Liver (tissue), 9 donors: ENCODE data around the gene RTN4R. TPM values are rescaled to one million over a fixed set of nuclear protein-coding genes. Genes with fewer than 3 reads are reported as not detected.

ENCODE experiments used
- DNase-seq: peaks from one replicate; pipeline ENCODE4 v3.0.0-alpha.2; 2017; ENCODE audit warnings: low spot score
- H3K27ac ChIP-seq, 2 donors: one replicate each; pipeline ENCODE4 v1.7.0; 2013; ENCODE audit warnings: inconsistent platforms in 2 of 2, low read length in 2 of 2, control low read depth in 1 of 2, low read depth in 1 of 2, mild to moderate bottlenecking in 1 of 2
- H3K27me3 ChIP-seq, 4 donors: one replicate each; pipeline versions ENCODE4 v1.6.1 to v1.7.0; 2013; ENCODE audit warnings: low read length in 3 of 4, inconsistent platforms in 1 of 4, mild to moderate bottlenecking in 1 of 4, moderate library complexity in 1 of 4; ENCODE audit not compliant: control insufficient read depth in 4 of 4, insufficient read depth in 4 of 4
- H3K36me3 ChIP-seq, 4 donors: one replicate each; pipeline versions ENCODE4 v1.6.1 to v1.7.0; 2013; ENCODE audit warnings: low read length in 3 of 4, mild to moderate bottlenecking in 3 of 4, low read depth in 1 of 4, moderate library complexity in 1 of 4; ENCODE audit not compliant: control insufficient read depth in 4 of 4, insufficient read depth in 3 of 4
- H3K4me1 ChIP-seq, 4 donors: one replicate each; pipeline versions ENCODE4 v1.6.1 to v1.7.0; 2013; ENCODE audit warnings: low read length in 3 of 4, mild to moderate bottlenecking in 3 of 4, moderate library complexity in 1 of 4; ENCODE audit not compliant: control insufficient read depth in 4 of 4, insufficient read depth in 4 of 4
- H3K4me3 ChIP-seq, 3 donors: one replicate each; pipeline versions ENCODE4 v1.6.1 to v1.7.0; 2013; ENCODE audit warnings: low read length in 3 of 3, control low read depth in 1 of 3, low read depth in 1 of 3, mild to moderate bottlenecking in 1 of 3
- H3K9ac ChIP-seq, 2 donors: one replicate each; pipeline ENCODE4 v1.7.0; 2013; ENCODE audit warnings: low read length in 2 of 2, mild to moderate bottlenecking in 2 of 2, moderate library complexity in 2 of 2, control low read depth in 1 of 2, low read depth in 1 of 2
- H3K9me3 ChIP-seq, 4 donors: one replicate each; pipeline versions ENCODE4 v1.6.1 to v1.7.0; 2013; ENCODE audit warnings: low read length in 3 of 4; ENCODE audit not compliant: control insufficient read depth in 4 of 4
- CTCF ChIP-seq: fragments of 150-350 bp; IDR thresholded peaks from 2 replicates; pipeline ENCODE4 v1.5.1; 2017; ENCODE audit warnings: improper control_type of control experiment, low read depth, low read length; ENCODE audit not compliant: missing input control
- FOXA1 ChIP-seq: IDR thresholded peaks from 2 replicates; pipeline ENCODE4 v1.6.1; 2016; ENCODE audit warnings: antibody characterized with exemption
- FOXA2 ChIP-seq: IDR thresholded peaks from 2 replicates; pipeline ENCODE4 v1.6.1; 2016; ENCODE audit warnings: antibody characterized with exemption
- GABPA ChIP-seq, 2 donors: IDR thresholded peaks in 1 of 2; conservative IDR thresholded peaks in 1 of 2; 2 replicates each; pipeline ENCODE4 v1.6.1; 2016; ENCODE audit warnings: antibody characterized with exemption in 2 of 2, mild to moderate bottlenecking in 1 of 2, moderate library complexity in 1 of 2
- HNF4A ChIP-seq, 2 donors: conservative IDR thresholded peaks; 2 replicates each; pipeline ENCODE4 v1.6.1; 2016; ENCODE audit warnings: antibody characterized with exemption in 2 of 2, mild to moderate bottlenecking in 2 of 2
- HNF4G ChIP-seq: IDR thresholded peaks from 2 replicates; pipeline ENCODE4 v1.6.1; 2016; ENCODE audit warnings: antibody characterized with exemption
- JUND ChIP-seq, 2 donors: IDR thresholded peaks; 2 replicates each; pipeline ENCODE4 v1.6.1; 2016; ENCODE audit warnings: antibody characterized with exemption in 2 of 2
- MAX ChIP-seq: IDR thresholded peaks from 2 replicates; pipeline ENCODE4 v1.6.1; 2016; ENCODE audit warnings: antibody characterized with exemption
- NR2F2 ChIP-seq: IDR thresholded peaks from 2 replicates; pipeline ENCODE4 v1.6.1; 2016; ENCODE audit warnings: antibody characterized with exemption
- RAD21 ChIP-seq, 2 donors: IDR thresholded peaks; 2 replicates each; pipeline ENCODE4 v1.6.1; 2016; ENCODE audit warnings: antibody characterized with exemption in 2 of 2, mild to moderate bottlenecking in 2 of 2
- RXRA ChIP-seq, 2 donors: IDR thresholded peaks; 2 replicates each; pipeline ENCODE4 v1.6.1; 2017 to 2018; ENCODE audit warnings: antibody characterized with exemption in 2 of 2, mild to moderate bottlenecking in 1 of 2
- SP1 ChIP-seq: IDR thresholded peaks from 2 replicates; pipeline ENCODE4 v1.6.1; 2018; ENCODE audit warnings: antibody characterized with exemption, mild to moderate bottlenecking
- TAF1 ChIP-seq: conservative IDR thresholded peaks from 2 replicates; pipeline ENCODE4 v1.6.1; 2016; ENCODE audit warnings: antibody characterized with exemption, mild to moderate bottlenecking
- YY1 ChIP-seq: IDR thresholded peaks from 2 replicates; pipeline ENCODE4 v1.6.1; 2016; ENCODE audit warnings: antibody characterized with exemption, mild to moderate bottlenecking
- WGBS: extraction: QIAGEN DNeasy Blood & Tissue Kit; methylation state at CpG from one replicate; pipeline ENCODE4 v1.1.7; 2013; 5-methylcytosine and 5-hydroxymethylcytosine counted together
- polyA plus RNA-seq, 2 donors: library from polyadenylated mRNA; stranded (reverse) in 1 of 2; unstranded in 1 of 2; fragments of 200-250 nt in 1 of 2; fragments of >200 nt in 1 of 2; fragmentation: Nextera tagmentation in 1 of 2; extraction: Ambion mirVana in 1 of 2; gene quantifications; one replicate each; pipeline versions ENCODE4 v1.2.1 to v1.2.3, GENCODE V29; 2013 to 2015
- total RNA-seq, 2 donors: library from RNA; depleted of rRNA; stranded (reverse); fragments of >200 nt; gene quantifications; one replicate each; pipeline ENCODE4 v1.2.3, GENCODE V29; 2014
- TF ChIP-seq, protein P1 (sequence below): IDR thresholded peaks from 2 replicates; pipeline ENCODE4 v1.6.1; 2016; ENCODE audit warnings: antibody characterized with exemption, mild to moderate bottlenecking
- TF ChIP-seq, protein P2 (sequence below): IDR thresholded peaks from 2 replicates; pipeline ENCODE4 v1.6.1; 2016; ENCODE audit warnings: antibody characterized with exemption
- TF ChIP-seq, protein P3 (sequence below): IDR thresholded peaks from 2 replicates; pipeline ENCODE4 v1.6.1; 2016; ENCODE audit warnings: antibody characterized with exemption
- donor health status: healthy.
- donor health status: healthy.
- donor health status: healthy.
- donor health status: healthy.
- donor health status: healthy.

RTN4R gene
- total and polyA plus RNA-seq, 4 donors = 0.33 to 10.4 (median 1.1) TPM

GRCh38 chr22:20226077-20226716 lies 41.9 kb downstream of the RTN4R start:
- no peak overlapping the region for H3K9ac ChIP-seq
- H3K27ac ChIP-seq = no peak overlapping the region
- H3K4me3 ChIP-seq = no peak overlapping the region
- no peaks in the 10 kb centered on the region for H3K27me3 ChIP-seq
- WGBS = 83% methylated on average over 14 of the region's 14 CpGs
- H3K4me1 ChIP-seq = peaks cover 23 to 42% (median 36%) of the 10 kb centered on the region in 4 donors
- TF ChIP-seq RXRA (IDR thresholded peaks at IDR 0.05) = no peak
- TF ChIP-seq NR2F2 = no peak
- TF ChIP-seq, protein P1, sequence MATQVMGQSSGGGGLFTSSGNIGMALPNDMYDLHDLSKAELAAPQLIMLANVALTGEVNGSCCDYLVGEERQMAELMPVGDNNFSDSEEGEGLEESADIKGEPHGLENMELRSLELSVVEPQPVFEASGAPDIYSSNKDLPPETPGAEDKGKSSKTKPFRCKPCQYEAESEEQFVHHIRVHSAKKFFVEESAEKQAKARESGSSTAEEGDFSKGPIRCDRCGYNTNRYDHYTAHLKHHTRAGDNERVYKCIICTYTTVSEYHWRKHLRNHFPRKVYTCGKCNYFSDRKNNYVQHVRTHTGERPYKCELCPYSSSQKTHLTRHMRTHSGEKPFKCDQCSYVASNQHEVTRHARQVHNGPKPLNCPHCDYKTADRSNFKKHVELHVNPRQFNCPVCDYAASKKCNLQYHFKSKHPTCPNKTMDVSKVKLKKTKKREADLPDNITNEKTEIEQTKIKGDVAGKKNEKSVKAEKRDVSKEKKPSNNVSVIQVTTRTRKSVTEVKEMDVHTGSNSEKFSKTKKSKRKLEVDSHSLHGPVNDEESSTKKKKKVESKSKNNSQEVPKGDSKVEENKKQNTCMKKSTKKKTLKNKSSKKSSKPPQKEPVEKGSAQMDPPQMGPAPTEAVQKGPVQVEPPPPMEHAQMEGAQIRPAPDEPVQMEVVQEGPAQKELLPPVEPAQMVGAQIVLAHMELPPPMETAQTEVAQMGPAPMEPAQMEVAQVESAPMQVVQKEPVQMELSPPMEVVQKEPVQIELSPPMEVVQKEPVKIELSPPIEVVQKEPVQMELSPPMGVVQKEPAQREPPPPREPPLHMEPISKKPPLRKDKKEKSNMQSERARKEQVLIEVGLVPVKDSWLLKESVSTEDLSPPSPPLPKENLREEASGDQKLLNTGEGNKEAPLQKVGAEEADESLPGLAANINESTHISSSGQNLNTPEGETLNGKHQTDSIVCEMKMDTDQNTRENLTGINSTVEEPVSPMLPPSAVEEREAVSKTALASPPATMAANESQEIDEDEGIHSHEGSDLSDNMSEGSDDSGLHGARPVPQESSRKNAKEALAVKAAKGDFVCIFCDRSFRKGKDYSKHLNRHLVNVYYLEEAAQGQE = no peak
- TF ChIP-seq MAX = no peak
- no peak for TF ChIP-seq GABPA (IDR thresholded peaks at IDR 0.05 in 1 of 2, conservative IDR thresholded peaks at IDR 0.05 in 1 of 2)
- no peak for TF ChIP-seq HNF4A (conservative IDR thresholded peaks at IDR 0.05)
- no peak for TF ChIP-seq TAF1
- TF ChIP-seq RAD21 (IDR thresholded peaks at IDR 0.05) = no peak
- TF ChIP-seq HNF4G = no peak
- TF ChIP-seq, protein P2, sequence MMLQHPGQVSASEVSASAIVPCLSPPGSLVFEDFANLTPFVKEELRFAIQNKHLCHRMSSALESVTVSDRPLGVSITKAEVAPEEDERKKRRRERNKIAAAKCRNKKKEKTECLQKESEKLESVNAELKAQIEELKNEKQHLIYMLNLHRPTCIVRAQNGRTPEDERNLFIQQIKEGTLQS = no peak
- no peak for TF ChIP-seq FOXA2
- H3K9me3 ChIP-seq = no peaks in the 10 kb centered on the region
- no peaks in the 10 kb centered on the region for H3K36me3 ChIP-seq
- no peak for DNase-seq

DNA sequence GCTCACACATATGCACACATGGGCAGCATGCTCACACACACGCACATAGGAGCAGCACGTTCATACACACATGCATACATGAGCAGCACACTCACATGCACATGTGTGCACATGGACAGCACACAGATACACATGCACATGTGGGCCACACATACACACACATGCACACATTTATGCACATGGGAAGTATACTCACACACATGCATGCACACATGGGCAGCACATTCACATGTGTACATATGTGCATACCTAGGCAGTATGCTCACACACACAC lies 42.5 kb downstream of the RTN4R start:
- H3K9ac ChIP-seq = no peak overlapping the region
- no peak overlapping the region for H3K4me3 ChIP-seq
- H3K27ac ChIP-seq = no peak overlapping the region
- H3K36me3 ChIP-seq = no peaks in the 10 kb centered on the region
- 96% methylated on average over 2 of the region's 2 CpGs for WGBS
- H3K4me1 ChIP-seq = peaks cover 26 to 43% (median 38%) of the 10 kb centered on the region in 4 donors
- no peaks in the 10 kb centered on the region for H3K27me3 ChIP-seq
- TF ChIP-seq FOXA2 (no peak), RXRA (IDR thresholded peaks at IDR 0.05) (no peak), MAX (no peak), FOXA1 (no peak), JUND (IDR thresholded peaks at IDR 0.05) (no peak), NR2F2 (no peak), YY1 (no peak), SP1 (no peak), TAF1 (no peak), CTCF (no peak)
- TF ChIP-seq, protein P3, sequence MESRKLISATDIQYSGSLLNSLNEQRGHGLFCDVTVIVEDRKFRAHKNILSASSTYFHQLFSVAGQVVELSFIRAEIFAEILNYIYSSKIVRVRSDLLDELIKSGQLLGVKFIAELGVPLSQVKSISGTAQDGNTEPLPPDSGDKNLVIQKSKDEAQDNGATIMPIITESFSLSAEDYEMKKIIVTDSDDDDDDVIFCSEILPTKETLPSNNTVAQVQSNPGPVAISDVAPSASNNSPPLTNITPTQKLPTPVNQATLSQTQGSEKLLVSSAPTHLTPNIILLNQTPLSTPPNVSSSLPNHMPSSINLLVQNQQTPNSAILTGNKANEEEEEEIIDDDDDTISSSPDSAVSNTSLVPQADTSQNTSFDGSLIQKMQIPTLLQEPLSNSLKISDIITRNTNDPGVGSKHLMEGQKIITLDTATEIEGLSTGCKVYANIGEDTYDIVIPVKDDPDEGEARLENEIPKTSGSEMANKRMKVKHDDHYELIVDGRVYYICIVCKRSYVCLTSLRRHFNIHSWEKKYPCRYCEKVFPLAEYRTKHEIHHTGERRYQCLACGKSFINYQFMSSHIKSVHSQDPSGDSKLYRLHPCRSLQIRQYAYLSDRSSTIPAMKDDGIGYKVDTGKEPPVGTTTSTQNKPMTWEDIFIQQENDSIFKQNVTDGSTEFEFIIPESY = no peak
- TF ChIP-seq, protein P1 = no peak
- no peak for DNase-seq
- H3K9me3 ChIP-seq = no peaks in the 10 kb centered on the region
